Tibial artery (tissue), 4 donors: Measurements from ENCODE around the gene GAGE2A.

Experiments used
- DNase-seq, 2 donors: peaks; one replicate each; pipeline ENCODE4 v3.0.0-alpha.2; 2019
- H3K27ac ChIP-seq, 2 donors: fragments of 200-600 bp; sonication (generic) in 1 of 2; 1 replicate in 1 of 2; 2 replicates in 1 of 2; pipeline ENCODE4 v1.5.1; 2018 to 2019; ENCODE audit warnings: mild to moderate bottlenecking in 1 of 2
- H3K27me3 ChIP-seq, 2 donors: fragments of 200-600 bp; sonication (generic) in 1 of 2; one replicate each; pipeline versions ENCODE4 v1.5.1 to v1.6.0; 2016 to 2019
- H3K36me3 ChIP-seq, 3 donors: fragments of 200-600 bp; sonication (generic) in 2 of 3; one replicate each; pipeline ENCODE4 v1.5.1; 2016 to 2019; ENCODE audit warnings: mild to moderate bottlenecking in 2 of 3
- H3K4me1 ChIP-seq, 4 donors: fragments of 200-600 bp; sonication (generic) in 2 of 4; 1 replicate in 3 of 4; 2 replicates in 1 of 4; pipeline ENCODE4 v1.5.1; 2016 to 2019
- H3K4me3 ChIP-seq, 2 donors: fragments of 200-600 bp; sonication (generic) in 1 of 2; 1 replicate in 1 of 2; 2 replicates in 1 of 2; pipeline ENCODE4 v1.5.1; 2018 to 2019; ENCODE audit warnings: mild to moderate bottlenecking in 2 of 2
- H3K9me3 ChIP-seq, 3 donors: fragments of 200-600 bp; sonication (generic) in 1 of 3; one replicate each; pipeline ENCODE4 v1.5.1; 2016 to 2019
- intact Hi-C: fragments of 100-400 bp; cut with DNase I; formaldehyde crosslinking; loops from one replicate; pipeline ENCODE4 v1.15.0; 2023; ENCODE audit warnings: low total_unique reads
- TF ChIP-seq, protein P1 (sequence below), 2 experiments: fragments of 200-600 bp in 1 of 2; fragments of 450-650 bp in 1 of 2; IDR thresholded peaks; one replicate each; pipeline ENCODE4 v1.5.1; 2017 to 2019; ENCODE audit warnings: antibody characterized with exemption in 2 of 2, mild to moderate bottlenecking in 1 of 2, moderate library complexity in 1 of 2

GAGE2A gene

DNA sequence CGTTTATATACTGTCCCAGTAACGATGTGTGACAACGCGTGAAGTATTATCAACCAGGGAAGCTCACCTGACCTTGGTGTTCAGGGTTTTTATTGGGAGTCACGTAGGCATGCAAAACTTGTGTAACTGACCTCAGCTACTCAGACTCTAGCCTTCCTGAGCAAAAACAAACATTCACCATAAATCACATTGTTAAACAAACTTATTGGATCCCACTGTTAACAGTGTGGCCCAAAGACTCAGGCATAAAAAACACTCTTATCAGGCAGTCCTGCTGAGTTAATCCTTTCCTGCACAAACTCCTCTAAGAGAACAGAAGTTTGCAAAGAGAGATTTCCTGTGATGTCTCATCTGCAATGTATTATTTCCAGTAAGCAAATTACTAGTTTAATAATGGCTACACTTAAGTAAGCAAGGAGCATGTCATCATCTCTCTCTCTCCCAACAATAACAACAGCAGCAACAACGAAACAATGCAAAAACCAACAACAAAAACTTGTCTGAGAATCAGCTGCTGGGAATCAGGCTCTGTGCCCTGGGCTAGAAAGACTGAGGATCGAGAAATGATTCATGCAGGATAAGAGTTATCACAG lies 21.5 kb downstream of the GAGE2A start:
- TF ChIP-seq, protein P1, sequence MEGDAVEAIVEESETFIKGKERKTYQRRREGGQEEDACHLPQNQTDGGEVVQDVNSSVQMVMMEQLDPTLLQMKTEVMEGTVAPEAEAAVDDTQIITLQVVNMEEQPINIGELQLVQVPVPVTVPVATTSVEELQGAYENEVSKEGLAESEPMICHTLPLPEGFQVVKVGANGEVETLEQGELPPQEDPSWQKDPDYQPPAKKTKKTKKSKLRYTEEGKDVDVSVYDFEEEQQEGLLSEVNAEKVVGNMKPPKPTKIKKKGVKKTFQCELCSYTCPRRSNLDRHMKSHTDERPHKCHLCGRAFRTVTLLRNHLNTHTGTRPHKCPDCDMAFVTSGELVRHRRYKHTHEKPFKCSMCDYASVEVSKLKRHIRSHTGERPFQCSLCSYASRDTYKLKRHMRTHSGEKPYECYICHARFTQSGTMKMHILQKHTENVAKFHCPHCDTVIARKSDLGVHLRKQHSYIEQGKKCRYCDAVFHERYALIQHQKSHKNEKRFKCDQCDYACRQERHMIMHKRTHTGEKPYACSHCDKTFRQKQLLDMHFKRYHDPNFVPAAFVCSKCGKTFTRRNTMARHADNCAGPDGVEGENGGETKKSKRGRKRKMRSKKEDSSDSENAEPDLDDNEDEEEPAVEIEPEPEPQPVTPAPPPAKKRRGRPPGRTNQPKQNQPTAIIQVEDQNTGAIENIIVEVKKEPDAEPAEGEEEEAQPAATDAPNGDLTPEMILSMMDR (IDR thresholded peaks at IDR 0.05), result no peak
- no peak for DNase-seq

DNA sequence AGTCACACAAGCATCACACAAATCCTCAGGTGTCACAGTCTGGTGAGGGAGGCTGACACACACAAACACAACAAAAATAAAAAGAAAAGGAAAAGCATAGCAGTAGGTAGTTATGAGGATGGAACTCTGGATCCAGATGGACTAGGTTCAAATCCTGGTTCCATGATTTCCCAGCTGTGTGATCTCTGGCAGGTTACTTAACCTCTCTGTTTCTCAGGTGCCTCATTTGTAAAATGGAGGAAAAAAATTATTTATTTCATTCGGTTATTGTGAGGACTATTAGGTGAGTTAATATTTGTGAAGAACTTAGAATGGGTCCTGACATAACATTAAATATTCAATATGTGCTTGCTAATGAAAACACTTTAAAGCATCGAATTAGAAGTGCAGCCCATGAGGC lies 29.3 kb downstream of the GAGE2A start:
- H3K27ac ChIP-seq, result no peak overlapping the region
- no peaks in the 10 kb centered on the region for H3K4me1 ChIP-seq
- H3K9me3 ChIP-seq, result no peaks in the 10 kb centered on the region
- TF ChIP-seq, protein P1 (IDR thresholded peaks at IDR 0.05), result no peak
- H3K36me3 ChIP-seq, result no peaks in the 10 kb centered on the region
- no peak overlapping the region for H3K4me3 ChIP-seq
- intact Hi-C loops, result no loop called here
- no peak for DNase-seq
- H3K27me3 ChIP-seq, result no peaks in the 10 kb centered on the region

More for the DNA sequence above, 21.5 kb downstream of the GAGE2A start:
- intact Hi-C loops, result no loop called here
- H3K4me1 ChIP-seq, result no peaks in the 10 kb centered on the region
- H3K27me3 ChIP-seq, result no peaks in the 10 kb centered on the region
- no peak overlapping the region for H3K4me3 ChIP-seq
- no peaks in the 10 kb centered on the region for H3K36me3 ChIP-seq
- H3K9me3 ChIP-seq, result no peaks in the 10 kb centered on the region
- no peak overlapping the region for H3K27ac ChIP-seq

DNA sequence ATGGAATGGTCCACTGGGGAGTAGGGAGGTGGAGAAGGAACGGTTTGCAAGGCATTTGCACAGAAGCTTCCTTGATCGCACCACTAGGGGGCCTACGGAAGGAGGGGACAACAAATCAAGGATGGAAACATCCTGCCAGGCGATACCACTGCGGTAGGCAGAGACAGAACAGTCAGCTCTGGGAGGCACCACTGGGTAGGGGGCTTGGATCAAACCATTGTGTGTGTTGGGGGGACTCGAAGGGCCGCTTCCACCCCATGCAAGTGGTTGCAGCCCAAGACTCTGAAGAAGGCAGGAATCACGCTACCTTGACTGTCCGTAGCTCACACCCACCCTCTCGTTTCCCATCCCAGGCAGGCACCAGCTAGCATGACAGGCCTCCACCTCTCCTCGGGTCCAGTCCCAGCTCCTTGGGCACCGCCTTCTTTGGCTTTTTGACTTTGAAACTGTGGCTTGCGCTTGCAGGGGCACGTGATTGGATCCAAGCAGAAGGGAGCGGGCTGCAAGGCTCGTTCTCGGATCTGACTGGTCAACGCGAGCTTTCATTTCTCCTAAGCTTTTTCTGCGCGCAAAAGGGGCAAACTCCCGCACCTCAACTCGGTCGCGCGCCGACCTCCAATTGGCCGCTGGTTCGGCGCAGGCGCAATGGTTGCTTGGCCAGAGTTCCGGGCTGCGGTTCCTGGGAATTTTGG lies 37.9 kb downstream of the GAGE2A start:
- Histone ChIP-seq H3K4me1 (no peaks in the 10 kb centered on the region), H3K9me3 (peaks cover 0 to 19% (median 7%) of the 10 kb centered on the region in 3 donors), H3K4me3 (no peak overlapping the region), H3K36me3 (no peaks in the 10 kb centered on the region), H3K27ac (no peak overlapping the region), H3K27me3 (no peaks in the 10 kb centered on the region)
- intact Hi-C loops, result no loop called here
- DNase-seq, result no peak
- TF ChIP-seq, protein P1 (IDR thresholded peaks at IDR 0.05), result no peak

DNA sequence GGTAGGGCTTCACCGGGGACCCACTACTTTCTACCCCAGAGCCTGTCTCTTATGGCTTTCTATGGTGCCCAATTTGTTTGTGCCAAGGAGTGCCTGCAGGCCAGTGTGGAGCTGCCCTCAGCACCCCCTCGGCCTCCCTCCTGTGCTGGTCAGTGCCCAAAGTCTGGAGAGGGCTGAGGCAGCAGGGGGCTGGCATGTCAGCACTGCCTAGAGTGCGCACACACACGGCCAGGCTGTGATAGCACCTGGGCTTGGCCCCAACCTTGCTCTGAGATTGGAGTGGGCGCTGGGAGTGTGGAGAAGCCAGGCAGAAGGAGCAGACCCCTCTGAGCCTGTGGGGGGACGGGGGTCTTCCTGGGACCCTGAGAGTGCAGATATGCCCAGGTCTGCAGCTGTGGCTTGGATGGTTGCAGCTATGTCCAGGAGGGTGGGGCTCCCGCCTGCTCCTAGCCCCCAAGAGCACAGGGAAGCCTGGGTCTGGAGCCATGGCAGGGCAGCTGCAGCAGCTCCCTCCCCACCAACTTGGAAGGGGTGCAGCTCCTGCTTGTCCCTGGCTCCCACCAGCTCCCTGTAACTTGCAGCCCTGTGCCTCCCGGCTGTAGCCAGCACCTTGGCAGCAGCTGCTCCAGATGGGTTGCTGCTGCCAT lies 55.8 kb downstream of the GAGE2A start:
- TF ChIP-seq, protein P1 (IDR thresholded peaks at IDR 0.05), result no peak
- no peak overlapping the region for H3K27ac ChIP-seq
- no peaks in the 10 kb centered on the region for H3K27me3 ChIP-seq
- intact Hi-C loops, result no loop called here
- H3K9me3 ChIP-seq, result no peaks in the 10 kb centered on the region
- H3K4me3 ChIP-seq, result no peak overlapping the region
- no peaks in the 10 kb centered on the region for H3K4me1 ChIP-seq
- no peaks in the 10 kb centered on the region for H3K36me3 ChIP-seq
- DNase-seq, result no peak
